GM19372 (cell line): ENCODE measurements around the gene CRACR2B.

Source experiments
- ATAC-seq: cut with Tn5 transposase; IDR thresholded peaks from one replicate; pipeline ENCODE4 v1.9.1; 2021; ENCODE audit warnings: mild to moderate bottlenecking, low read depth, moderate library complexity; ENCODE audit not compliant: unreplicated experiment

CRACR2B gene

DNA sequence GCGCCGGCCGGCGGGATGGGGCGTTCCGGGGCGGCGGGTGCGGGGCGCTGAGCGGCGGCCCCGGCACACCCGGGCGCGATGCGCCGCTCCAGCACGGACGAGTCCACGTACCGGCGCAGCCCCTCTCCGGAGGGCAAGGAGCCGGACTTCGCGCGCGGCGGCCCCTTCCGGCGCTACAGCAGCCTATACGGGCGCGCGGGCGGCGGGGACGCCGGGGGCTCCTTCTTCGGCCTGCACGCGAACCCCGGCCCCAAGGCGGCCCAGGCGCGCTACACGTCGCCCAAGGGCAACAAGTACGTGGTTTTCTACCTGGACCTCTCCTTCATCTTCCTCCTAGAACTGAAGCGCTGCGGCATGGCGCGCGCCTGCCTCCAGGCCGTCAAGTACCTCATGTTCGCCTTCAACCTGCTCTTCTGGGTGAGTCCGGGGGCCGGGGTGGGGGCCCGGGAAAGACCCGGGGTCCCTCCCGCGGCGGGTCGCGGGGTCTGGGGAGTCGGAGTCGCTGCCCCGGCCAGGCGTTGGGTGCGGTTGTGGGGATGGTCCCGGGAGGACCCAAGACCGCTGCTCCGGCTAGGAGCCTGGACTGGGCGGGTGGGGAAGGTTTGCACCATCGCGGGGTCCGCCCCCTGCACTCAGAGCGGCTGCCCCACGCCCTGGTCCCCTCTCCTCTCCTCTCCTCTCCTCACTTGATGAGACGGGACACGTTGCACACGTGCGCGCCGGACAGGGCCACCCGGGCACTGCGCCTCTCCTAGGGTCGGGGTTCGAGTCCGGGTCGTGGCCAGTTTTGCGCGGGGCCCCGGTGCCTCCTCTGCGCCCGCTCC lies 22.4 kb downstream of the CRACR2B start:
- ATAC-seq = no peak

DNA sequence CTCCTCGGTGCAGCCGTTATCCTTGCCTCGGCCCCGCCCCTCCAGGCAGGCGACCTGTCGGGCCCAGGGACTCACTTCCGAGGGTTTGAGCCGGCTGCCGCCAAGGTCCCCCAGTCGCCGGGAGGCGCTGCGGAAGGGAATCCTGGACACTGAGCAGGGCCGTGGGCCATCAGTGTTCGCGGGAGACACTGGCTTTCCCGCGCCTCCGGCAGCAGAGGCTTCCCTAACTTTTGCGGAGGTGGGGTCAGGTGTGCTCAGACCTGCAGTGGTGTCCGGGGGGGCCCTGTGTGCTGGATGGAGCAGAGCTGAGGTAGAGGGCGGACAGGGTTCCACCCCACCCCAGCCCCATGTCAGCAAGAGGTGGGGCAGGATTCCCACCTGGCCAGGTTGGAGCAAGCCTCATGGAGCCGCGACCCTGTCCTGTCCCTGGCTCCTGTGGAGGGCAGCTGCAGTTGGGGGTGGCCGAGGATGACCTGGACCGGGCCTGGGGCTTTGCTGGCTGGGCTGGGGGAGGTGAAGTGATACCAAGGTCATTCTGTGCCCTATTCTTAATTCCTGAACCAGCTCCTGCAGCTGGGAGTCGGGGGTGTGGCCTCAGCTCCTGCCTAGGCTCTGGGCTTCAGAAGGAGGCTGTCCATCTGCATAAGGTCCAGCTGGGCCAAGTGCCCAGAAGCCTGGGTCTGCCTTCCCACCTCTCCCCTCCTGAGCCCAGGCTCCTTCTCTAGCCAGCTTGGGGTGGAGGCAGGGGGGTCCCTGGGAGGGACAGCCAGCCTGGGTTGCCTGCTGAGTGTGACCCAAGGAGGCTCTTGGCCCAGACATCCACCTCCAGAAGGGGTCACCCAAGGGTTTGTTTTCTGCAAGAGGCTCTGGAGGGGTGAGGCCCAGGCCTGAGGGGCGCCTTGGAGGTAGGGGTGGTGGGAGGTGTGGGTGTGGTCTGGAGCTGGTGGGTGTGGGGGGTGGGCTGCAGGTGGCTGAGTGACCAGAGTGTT lies 23.4 kb downstream of the CRACR2B start:
- no peak for ATAC-seq

DNA sequence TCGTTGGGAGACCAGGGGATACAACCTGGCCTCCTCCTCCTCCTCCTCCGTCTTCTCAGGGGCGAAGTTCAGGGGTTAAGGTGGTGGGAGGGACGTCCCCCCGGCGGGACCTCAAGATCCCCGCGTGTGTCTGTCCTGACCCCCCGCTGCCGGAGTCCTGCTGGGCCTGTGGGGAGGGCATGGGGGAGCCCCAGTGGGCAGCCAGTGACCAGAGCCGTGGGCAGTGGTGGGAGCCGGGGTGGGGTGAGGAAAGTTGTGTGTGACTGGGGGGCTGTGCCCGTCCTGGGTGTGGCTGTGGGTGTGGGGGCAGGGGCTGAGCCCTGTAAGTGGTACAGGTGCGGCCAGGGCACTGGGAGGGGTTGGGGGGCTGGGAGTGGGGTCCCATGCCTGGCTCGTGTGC lies 25.0 kb downstream of the CRACR2B start:
- ATAC-seq = no peak

DNA sequence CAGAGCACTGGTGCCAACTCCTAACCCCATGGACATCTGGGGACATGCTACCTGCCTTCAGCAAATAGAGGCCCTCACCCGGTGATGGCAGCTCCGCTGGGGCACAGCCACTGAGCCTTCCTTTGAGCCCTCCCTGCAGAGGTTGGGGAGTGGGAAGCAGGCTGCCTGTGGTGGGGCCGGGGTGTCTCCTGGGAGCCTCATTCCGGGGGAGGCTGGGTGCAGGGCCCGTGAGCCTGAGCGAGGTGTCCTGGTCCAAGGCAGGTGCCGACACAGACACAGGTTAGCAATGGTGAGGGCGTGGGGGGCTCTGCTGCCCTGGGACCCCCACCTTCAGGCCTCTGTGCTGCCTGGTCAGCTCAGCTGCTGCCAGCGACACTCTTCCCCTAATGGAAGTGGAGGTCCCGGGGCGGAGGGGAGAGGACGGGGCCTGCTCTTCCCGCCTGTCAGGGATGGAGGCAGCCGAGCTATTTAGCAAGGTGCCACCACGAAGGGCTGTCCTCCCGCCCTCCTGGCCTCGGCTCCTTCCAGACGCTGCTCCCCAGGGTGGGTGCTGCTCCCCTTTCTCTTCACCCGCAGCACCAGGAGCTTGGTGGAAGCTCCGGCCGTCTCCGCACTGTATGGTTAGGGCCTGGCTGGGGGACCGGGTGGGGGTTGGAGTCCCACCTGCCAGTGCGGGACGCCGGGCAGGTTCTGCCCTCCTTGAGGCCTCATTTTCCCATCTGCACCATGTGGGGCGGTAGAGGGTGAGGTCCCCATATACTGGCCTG lies 26.1 kb downstream of the CRACR2B start:
- ATAC-seq = no peak

DNA sequence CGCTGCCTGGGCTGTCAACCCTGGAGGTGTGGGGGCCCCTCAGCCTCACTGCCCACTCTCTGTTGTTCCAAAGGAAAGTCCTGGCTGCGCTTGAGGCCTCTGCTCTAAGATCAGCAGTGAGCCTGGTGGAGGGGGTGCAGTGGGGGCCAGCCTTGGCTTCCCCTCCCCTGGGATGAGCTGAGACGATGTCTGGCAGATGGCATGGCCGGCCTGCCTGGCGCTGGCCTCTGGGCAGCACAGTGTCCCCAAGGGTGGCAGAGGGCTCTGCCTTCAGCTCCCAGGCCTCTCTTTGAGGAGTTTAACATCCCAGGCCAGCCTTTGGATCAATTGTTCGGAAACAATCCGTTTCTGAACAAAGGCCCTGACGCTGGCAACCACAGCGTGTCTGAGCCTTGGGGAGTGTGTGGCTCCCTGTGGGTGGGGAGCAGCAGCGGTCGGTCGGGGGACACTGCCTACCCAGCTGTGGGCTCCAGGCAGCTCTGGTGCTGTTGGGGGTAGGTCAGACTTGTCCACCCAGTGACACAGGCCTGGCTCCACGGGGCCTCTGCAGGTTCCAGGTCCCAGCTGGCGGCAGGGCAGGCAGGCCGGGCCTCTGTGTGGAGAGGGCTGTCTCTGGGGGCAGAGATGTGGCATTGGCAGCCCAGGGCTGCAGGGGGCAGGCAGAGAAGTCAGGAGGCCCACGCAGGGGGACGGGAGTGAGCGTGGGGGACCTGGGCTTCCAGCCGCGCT lies 27.0 kb downstream of the CRACR2B start:
- no peak for ATAC-seq

DNA sequence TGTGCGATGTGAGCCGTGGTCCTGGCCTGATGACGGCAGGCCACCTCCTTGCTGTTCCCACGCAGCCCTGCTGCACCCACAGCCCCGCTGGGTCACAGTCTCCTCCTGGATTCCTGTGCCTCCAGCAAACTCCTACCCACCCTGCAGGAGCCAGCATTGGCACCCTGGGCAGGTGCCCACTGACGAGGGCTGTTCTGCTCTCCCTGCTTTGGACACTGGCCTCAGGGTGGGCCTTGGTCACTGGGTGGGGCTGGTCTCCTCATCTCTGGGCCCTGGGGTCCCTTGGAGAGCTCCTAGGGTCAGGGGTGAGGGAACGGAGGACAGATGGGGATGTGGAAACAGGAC lies 27.6 kb downstream of the CRACR2B start:
- no peak for ATAC-seq

DNA sequence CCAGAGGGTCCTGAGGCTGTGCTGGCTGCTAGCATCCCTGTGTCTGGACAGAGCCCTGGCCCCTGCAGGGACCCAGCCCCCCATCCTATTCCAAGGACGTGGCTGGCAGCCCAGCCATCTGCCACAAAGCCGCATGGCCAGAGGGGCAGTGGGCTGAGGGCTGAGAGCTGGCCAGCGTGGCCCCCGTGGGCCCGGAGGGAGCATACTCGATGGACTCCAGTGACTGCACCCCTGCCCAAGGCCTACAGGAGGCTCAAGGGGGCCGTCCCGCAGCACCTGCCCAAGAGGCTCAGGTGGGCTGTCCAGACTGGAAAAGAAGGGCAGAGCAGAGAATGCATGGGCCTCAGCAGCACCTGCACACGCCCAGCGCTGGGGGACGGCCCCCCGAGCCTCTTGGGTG lies 28.1 kb downstream of the CRACR2B start:
- no peak for ATAC-seq

DNA sequence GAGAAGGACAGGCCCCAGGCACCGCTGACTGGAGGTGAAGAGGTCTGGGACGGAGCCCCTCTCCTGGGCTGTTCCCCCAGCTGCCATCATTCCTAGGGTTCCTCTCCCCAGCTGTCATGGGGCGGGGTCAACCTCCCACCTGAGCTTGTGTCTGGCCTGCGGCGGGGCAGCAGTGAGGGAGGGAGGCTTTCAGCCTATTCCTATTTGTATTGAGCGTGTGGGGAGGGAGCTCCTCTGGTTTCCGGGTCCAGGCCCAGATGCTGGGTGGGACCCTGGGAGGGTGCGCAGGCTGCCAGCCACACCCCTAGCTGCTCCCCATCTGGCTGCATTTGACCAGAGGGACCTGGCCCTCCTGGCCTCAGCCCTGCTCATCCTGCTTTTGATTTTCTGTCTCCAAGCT lies 28.7 kb downstream of the CRACR2B start:
- no peak for ATAC-seq

DNA sequence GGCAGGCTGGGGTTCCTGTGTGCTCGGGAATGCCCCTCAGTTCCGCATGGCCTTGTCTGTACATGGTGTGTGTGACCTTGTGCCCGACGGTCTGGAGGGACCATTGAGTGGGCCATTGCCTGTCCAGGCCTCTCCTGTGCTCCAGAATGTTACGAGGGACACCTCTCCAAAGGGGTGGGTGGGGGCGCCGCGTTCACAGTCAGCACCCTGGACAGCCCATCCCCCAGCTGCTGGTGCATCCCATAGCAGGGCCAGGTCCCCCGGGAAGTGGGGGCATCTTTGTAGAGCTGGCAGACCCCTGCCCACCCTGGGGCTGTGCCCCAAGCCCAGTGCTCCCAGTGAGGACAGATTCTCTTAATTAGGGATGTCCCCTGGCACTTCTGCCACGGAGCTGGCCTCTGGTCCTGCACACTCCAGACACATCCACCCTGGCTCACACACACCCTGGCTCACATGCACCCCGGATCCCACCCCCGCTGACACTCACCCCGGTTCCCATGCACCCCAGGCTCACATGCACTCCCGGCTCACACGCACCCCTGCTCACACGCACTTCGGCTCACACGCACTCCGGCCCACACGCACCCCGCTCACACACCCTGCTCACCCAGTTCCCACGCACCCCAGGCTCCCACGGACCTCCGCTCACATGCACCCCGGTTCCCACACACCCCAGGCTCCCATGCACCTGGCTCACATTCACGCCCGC lies 30.5 kb downstream of the CRACR2B start:
- no peak for ATAC-seq

DNA sequence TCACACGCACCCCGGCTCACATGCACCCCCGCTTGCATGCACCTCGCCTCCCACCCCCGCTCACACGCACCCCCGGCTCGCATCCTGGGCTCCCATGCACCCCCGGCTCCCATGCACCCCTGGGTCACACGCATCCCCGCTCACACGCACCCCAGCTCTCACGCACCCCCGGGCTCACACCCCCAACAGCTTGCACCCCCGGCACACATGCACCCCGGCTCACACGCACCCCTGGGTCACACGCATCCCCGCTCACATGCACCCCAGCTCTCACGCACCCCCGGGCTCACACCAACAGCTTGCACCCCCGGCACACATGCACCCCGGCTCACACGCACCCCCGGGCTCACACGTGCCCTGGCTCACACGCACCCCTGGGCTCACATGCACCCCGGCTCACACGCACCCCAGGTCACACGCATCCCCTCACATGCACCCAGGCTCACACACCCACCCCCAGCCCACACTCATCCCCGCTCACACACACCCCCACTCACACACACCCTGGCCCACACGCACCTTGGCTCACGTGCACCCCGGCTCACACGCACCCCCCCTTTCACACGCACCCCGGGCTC lies 31.1 kb downstream of the CRACR2B start:
- no peak for ATAC-seq

DNA sequence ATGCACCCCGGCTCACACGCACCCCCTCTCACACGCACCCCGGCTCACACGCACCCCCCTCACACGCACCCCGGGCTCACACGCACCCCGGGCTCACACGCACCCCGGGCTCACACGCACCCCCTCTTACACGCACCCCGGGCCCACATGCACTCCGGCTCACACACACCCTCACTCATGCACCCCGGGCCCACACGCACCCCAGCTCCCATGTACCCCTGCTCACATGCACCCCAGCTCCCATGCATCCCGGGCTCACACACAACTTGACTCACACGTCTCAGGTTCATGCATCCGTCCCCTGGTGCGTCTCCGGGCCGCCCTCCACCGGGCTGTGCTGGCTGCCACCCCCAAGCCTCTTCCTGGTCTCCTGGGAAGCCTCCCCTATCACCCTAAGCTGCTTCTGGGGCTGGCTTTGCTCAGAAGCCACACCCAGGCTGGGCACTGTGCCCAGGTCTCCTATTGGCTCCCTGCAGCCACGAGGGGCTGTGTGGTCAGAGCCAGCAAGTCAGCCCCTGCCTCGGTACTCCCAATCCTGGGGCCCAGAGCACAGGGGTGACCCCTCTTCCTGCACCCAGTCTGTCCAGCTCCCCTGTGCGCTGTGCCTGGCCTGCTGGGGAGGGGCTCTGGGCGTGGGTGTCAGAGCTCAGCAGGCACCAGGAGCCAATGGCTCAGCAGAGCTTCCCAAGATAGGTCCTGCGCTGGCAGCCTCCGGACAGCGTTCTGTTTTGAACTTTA lies 31.8 kb downstream of the CRACR2B start:
- no peak for ATAC-seq

DNA sequence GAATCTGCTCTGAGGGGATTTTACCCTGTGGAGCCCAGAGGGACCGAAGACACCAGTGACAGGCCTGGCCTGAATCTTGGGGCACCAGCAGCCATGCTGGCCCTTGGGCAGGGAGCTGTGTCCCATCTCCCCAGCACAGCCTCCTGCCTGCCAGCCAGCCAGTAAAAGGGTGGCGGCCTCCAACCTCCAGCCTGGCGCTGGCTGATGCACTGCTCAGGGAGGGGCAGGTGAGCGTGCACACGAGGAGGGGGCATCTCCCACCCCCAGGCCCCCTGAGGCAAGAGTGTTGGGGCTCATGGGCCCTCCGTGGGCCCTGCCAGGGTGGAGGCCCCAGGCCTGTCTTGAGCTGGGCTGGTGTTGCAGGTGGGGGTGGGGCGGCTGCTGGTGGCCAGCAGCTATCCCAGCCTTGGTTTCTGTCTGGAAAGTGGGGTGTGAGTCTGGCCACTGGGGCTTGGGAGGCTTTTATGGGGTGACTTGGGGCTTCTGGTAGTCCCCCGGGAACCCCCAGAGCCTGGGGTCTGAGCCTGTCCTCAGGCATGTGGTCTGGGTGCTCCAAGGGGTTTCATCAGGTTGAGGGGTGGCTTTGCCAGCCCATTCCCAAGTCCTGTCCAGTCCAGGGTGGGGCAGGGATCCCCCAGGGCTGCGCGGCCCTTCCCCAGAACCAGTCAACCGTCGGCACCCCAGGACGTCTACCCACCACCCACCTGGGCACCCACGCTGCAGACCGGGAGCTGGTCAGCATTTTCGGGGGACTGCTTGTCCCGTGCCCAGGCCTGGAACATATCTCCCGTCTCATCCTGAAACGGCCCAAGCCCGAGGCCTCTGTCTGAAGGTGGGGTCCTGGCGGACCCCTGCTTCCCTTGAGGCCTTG lies 32.8 kb downstream of the CRACR2B start:
- no peak for ATAC-seq

DNA sequence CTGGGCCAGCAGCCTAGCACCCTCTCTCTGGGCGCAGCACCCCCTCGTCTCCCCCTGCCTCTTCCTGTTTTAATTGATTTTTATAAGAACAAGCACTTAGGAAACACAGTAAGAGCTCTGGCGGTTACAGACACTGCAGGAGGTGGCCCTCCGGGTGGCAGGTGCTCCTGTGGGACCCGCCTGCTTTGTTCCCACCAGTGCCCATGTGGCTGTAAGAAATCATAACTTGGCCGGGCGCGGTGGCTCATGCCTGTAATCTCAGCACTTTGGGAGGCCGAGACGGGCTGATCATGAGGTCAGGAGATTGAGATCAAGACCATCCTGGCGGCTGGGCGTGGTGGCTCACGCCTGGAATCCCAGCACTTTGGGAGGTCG lies 33.4 kb downstream of the CRACR2B start:
- ATAC-seq = no peak

DNA sequence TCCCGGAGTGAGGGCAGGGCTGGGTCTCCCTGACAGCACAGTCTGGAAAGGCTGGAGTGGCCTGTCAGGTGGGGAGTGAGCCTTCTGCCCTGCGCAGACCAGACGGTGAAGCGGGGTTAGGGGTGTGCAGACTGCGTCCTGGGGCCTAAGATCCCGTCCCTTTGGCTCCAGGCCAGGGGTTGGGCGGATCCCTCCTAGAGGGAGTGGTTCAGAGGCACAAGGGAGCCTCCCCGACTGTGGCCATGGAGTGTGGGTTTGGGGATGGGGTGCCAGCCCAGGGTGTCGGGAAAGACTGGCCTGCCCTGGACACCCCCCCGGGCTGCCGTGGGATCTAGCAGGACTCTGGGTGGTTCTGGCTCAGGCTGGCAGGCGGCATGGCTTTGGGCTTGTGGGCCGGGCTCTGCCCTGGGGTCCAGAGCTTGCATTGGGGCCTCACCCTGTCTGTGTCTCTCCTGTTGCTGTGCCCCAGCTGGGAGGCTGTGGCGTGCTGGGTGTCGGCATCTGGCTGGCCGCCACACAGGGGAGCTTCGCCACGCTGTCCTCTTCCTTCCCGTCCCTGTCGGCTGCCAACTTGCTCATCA lies 34.5 kb downstream of the CRACR2B start:
- no peak for ATAC-seq

DNA sequence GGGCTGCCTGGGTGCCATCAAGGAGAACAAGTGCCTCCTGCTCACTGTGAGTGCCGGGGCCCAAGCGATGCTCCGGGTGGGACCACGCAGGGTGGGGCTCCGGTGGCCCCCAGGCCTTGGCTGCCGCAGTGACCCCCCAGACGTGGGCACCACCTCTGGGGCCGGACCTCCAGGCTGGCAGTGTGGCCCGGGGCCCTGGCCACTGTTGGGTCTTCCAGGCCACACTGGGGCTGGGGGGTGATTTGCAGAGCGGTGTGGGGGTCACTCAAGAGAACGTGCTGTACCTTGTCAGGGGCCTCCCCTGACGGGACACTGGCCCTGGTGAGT lies 34.9 kb downstream of the CRACR2B start:
- ATAC-seq = no peak

DNA sequence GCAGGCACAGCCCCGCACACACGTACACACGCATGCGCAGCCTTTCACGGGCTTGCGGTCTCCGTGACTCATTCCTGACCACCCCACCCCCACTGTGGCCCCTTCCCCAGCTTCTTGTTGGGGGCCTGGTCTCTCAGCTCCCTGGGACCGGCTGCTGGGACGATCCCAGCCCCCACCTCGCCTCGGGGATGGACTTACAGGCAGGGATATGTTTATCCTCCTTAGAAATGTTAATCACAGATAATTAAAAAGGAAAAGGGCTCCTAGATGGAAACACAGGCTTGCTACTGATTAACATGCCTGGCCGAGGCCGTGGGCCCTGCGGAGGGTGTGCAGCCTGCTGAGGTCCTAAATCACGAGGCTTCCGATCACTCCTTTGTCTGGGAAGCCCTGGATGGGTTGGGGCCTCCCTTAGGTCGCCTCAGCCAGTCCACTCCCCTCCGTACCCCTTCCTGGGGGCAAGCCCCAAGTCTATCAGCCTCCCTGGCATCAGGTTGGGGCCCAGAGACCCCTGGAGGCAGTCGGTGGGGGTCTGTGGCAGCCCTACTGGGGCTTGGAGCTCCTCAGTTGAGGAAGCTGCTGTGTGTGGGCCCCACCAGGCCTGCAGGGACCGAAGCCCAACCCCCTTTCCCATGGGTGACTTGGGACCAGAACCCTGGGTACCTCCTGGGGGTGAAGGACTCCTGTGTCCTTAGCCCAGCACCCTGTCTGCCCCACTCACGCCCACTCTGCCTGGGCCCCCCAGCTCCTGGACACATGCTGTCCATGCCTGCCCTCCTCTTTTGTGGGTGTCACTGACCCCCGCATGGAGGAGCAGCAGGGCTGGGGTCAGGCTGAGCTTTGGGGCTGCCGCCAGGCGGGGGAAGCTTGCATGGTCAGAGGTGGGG lies 35.5 kb downstream of the CRACR2B start:
- no peak for ATAC-seq
